Panc1 (cell line): Measurements from ENCODE around the gene ADPRS. TPM values are rescaled to one million over a fixed set of nuclear protein-coding genes. Genes with fewer than 3 reads are reported as not detected.

Experiments
- ATAC-seq: fragments of 200-7000 bp; cut with Tn5 transposase; 2 replicates; pipeline ENCODE4 v1.9.1; 2020; ENCODE audit warnings: mild to moderate bottlenecking, moderate library complexity
- BruUV-seq: library from RNA; stranded (reverse); fragments of 400-500 nt; replicated peaks from 2 replicates; lab custom pipeline; 2021; lab: Mats Ljungman, UMichigan
- CTCF ChIA-PET: fragments of 300-600 bp; sonication (Branson Sonifier 250); formaldehyde crosslinking; loops from one replicate; lab custom pipeline; 2022; ENCODE audit warnings: antibody characterized with exemption; lab: Charles Lee
- POLR2A ChIA-PET: fragments of 300-600 bp; sonication (Branson Sonifier 250); formaldehyde crosslinking; loops from one replicate; lab custom pipeline; 2022; ENCODE audit warnings: antibody characterized with exemption; lab: Charles Lee
- DNase-seq: peaks from one replicate; pipeline ENCODE4 v3.0.0-alpha.2; 2010; ENCODE audit warnings: low read depth, low spot score
- H3K27ac ChIP-seq: 2 replicates; pipeline ENCODE4 v1.5.1; 2011; ENCODE audit warnings: mild to moderate bottlenecking, low read length, inconsistent platforms
- H3K27me3 ChIP-seq: fragments of 200-500 bp; sonication (Bioruptor generic); 2 replicates; pipeline ENCODE4 v1.6.0; 2014; ENCODE audit warnings: low read length, inconsistent platforms; ENCODE audit not compliant: control insufficient read depth, insufficient read depth
- H3K36me3 ChIP-seq: fragments of 200-500 bp; sonication (Bioruptor generic); 2 replicates; pipeline ENCODE4 v1.5.1; 2014; ENCODE audit warnings: inconsistent platforms, mild to moderate bottlenecking, low read length, moderate library complexity; ENCODE audit not compliant: control insufficient read depth, insufficient read depth
- H3K4me1 ChIP-seq: 2 replicates; pipeline ENCODE4 v1.5.1; 2011; ENCODE audit warnings: inconsistent platforms, mild to moderate bottlenecking, low read length, moderate library complexity; ENCODE audit not compliant: control insufficient read depth, insufficient read depth
- H3K4me3 ChIP-seq, 2 experiments: 2 replicates each; pipeline ENCODE4 v1.5.1; 2011 to 2012; ENCODE audit warnings: low read depth in 2 of 2, low read length in 2 of 2, mild to moderate bottlenecking in 2 of 2, inconsistent platforms in 1 of 2, moderate library complexity in 1 of 2
- H3K9me3 ChIP-seq: fragments of 200-500 bp; sonication (Bioruptor generic); 2 replicates; pipeline ENCODE4 v1.5.1; 2014; ENCODE audit warnings: low read depth, mild to moderate bottlenecking, inconsistent platforms, low read length, moderate library complexity; ENCODE audit not compliant: control insufficient read depth, insufficient read depth
- POLR2AphosphoS5 ChIP-seq: IDR thresholded peaks from 2 replicates; pipeline ENCODE4 v1.6.1; 2012; ENCODE audit warnings: mild to moderate bottlenecking, low read depth, low read length, moderate library complexity
- SIN3A ChIP-seq: IDR thresholded peaks from 2 replicates; pipeline ENCODE4 v1.6.1; 2012; ENCODE audit warnings: low read depth, mild to moderate bottlenecking, low read length, moderate library complexity, borderline replicate concordance; ENCODE audit not compliant: insufficient read depth
- TCF7L2 ChIP-seq: IDR thresholded peaks from 2 replicates; pipeline ENCODE4 v1.6.1; 2011; ENCODE audit warnings: mild to moderate bottlenecking, low read depth, low read length, inconsistent platforms
- in situ Hi-C: cut with HindIII; loops from 2 replicates; pipeline ENCODE4 v1.10.0; 2016; ENCODE audit warnings: low sequenced_read_pairs, low pct_unique_long_range_greater_than_20kb
- intact Hi-C: fragments of 100-400 bp; cut with micrococcal nuclease; formaldehyde crosslinking; loops from one replicate; pipeline ENCODE4 v1.10.0; 2022; ENCODE audit not compliant: unreplicated experiment
- total RNA-seq: library from RNA; stranded (reverse); gene quantifications from one replicate; pipeline ENCODE4 v1.2.1, GENCODE V29; 2021; ENCODE audit not compliant: unreplicated experiment
- TF ChIP-seq, protein P1 (sequence below): fragments of 450-650 bp; IDR thresholded peaks from 2 replicates; pipeline ENCODE4 v1.5.1; 2017; ENCODE audit warnings: mild to moderate bottlenecking
- TF ChIP-seq, protein P2 (sequence below), 2 experiments: IDR thresholded peaks; 2 replicates each; pipeline ENCODE4 v1.6.1; 2011 to 2012; ENCODE audit warnings: low read depth in 2 of 2, control low read depth in 1 of 2, low read length in 1 of 2, mild to moderate bottlenecking in 1 of 2, moderate library complexity in 1 of 2; ENCODE audit not compliant: insufficient read depth in 1 of 2

The ADPRS gene
- total RNA-seq, 1 experiment from 2014 or later: 32.2 TPM

DNA sequence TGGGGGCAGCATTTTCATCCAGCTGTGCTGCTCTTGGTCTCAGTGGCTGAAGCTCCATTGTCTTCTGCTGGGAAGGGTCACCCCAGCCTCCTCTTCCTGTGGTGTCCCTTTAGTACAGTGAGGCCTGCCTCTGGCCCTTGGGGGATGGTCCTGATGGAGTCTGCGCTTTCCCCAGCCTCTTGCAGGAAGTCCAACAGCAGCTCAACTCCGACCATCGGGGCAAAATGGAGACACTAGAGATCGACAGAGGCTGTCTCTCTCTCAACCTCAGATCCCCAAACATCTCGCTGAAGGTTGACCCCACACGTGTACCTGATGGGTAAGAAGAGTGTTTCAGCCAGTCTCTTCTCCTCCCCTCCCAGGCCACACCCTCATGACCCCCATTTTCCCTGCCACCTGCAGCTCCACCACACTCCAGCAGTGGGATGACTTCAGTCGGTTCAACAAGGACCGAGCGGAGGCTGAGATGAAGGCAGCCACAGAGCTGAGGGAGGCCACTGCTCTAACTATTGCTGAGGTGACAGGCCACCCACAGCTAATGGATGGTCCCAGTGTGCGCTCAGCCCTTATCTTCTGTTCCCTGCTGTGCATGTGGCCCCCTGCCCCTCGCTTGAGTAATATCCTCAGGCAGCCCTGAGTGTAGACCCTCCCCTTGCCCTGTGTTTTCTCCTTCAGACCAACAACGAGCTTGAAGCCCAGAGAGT, 2.0 kb upstream of the ADPRS start:
- Histone ChIP-seq H3K36me3 (peaks cover 4% of the 10 kb centered on the region; the same call in 1 of the 2 replicates), H3K27me3 (no peaks in the 10 kb centered on the region), H3K27ac (no peak overlapping the region), H3K9me3 (no peaks in the 10 kb centered on the region), H3K4me1 (no peaks in the 10 kb centered on the region; the same call in 1 of the 2 replicates), H3K4me3 (no peak overlapping the region)
- ChIA-PET CTCF (interaction anchor here (1.4 kb wide), 1 partner anchor 53 kb away, joined by 3 read pairs; no protein-coding TSS in a partner anchor), POLR2A (no interaction called here)
- no TSS peak for BruUV-seq
- intact Hi-C loops: no loop called here
- TF ChIP-seq TCF7L2 (no peak), POLR2AphosphoS5 (no peak), SIN3A (no peak)
- TF ChIP-seq, protein P1, sequence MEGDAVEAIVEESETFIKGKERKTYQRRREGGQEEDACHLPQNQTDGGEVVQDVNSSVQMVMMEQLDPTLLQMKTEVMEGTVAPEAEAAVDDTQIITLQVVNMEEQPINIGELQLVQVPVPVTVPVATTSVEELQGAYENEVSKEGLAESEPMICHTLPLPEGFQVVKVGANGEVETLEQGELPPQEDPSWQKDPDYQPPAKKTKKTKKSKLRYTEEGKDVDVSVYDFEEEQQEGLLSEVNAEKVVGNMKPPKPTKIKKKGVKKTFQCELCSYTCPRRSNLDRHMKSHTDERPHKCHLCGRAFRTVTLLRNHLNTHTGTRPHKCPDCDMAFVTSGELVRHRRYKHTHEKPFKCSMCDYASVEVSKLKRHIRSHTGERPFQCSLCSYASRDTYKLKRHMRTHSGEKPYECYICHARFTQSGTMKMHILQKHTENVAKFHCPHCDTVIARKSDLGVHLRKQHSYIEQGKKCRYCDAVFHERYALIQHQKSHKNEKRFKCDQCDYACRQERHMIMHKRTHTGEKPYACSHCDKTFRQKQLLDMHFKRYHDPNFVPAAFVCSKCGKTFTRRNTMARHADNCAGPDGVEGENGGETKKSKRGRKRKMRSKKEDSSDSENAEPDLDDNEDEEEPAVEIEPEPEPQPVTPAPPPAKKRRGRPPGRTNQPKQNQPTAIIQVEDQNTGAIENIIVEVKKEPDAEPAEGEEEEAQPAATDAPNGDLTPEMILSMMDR: no peak
- TF ChIP-seq, protein P2, sequence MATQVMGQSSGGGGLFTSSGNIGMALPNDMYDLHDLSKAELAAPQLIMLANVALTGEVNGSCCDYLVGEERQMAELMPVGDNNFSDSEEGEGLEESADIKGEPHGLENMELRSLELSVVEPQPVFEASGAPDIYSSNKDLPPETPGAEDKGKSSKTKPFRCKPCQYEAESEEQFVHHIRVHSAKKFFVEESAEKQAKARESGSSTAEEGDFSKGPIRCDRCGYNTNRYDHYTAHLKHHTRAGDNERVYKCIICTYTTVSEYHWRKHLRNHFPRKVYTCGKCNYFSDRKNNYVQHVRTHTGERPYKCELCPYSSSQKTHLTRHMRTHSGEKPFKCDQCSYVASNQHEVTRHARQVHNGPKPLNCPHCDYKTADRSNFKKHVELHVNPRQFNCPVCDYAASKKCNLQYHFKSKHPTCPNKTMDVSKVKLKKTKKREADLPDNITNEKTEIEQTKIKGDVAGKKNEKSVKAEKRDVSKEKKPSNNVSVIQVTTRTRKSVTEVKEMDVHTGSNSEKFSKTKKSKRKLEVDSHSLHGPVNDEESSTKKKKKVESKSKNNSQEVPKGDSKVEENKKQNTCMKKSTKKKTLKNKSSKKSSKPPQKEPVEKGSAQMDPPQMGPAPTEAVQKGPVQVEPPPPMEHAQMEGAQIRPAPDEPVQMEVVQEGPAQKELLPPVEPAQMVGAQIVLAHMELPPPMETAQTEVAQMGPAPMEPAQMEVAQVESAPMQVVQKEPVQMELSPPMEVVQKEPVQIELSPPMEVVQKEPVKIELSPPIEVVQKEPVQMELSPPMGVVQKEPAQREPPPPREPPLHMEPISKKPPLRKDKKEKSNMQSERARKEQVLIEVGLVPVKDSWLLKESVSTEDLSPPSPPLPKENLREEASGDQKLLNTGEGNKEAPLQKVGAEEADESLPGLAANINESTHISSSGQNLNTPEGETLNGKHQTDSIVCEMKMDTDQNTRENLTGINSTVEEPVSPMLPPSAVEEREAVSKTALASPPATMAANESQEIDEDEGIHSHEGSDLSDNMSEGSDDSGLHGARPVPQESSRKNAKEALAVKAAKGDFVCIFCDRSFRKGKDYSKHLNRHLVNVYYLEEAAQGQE (IDR thresholded peaks at IDR 0.05; ENCODE audit: insufficient read depth in 1 of 2, low read depth in 2 of 2, low read length in 1 of 2): no peak
- in situ Hi-C loops: no loop called here
- no peak for DNase-seq
- no peak for ATAC-seq

DNA sequence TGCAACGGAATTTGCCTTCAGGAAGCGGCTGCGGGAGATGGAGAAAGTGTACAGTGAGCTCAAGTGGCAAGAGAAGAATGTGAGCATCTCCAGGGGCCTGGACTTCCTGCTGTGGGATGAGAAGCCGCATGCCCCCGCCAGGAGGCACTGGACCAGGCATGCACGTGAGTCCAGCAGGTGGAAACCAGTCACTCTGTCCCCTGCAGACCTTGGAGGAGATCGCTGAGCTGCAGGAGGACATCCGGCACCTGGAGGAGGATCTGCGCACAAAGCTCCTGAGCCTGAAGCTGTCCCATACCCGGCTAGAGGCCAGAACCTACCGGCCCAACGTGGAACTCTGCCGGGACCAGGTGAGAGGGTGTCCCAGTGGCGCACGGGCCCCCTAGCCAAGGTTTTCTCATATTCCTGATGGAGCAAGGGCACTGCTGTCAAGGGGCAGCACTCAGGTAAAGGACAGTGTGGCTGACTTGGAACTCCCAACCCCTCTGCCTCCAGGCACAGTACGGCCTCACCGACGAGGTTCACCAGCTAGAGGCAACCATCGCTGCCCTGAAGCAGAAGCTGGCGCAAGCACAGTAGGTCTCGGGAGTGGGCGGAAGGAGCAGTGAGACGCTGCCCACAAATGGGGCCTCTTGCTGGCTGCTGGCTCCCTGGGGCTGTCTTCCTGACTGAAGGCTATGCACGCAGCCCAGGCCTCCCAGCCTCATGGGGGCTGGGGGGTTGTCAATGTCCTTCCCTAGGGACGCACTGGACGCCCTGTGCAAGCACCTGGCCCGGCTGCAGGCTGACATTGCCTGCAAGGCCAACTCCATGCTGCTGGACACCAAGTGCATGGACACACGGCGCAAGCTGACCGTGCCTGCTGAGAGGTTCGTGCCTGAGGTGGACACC, 1.2 kb upstream of the ADPRS start:
- in situ Hi-C loops: no loop called here
- Histone ChIP-seq H3K27me3 (no peaks in the 10 kb centered on the region), H3K9me3 (no peaks in the 10 kb centered on the region), H3K4me3 (no peak overlapping the region), H3K27ac (no peak overlapping the region; the same call in 1 of the 2 replicates), H3K4me1 (no peaks in the 10 kb centered on the region; the same call in 1 of the 2 replicates), H3K36me3 (peaks cover 7% of the 10 kb centered on the region)
- TF ChIP-seq TCF7L2 (no peak), POLR2AphosphoS5 (no peak)
- BruUV-seq: no TSS peak
- ChIA-PET POLR2A (interaction anchor here (0.5 kb wide), 1 partner anchor 63 kb away, joined by 3 read pairs; no protein-coding TSS in a partner anchor), CTCF (interaction anchor here (0.7 to 1.4 kb wide), 2 partner anchors 31 to 53 kb away, joined by 3 to 6 read pairs; no protein-coding TSS in a partner anchor)
- intact Hi-C loops: no loop called here
- DNase-seq: no peak
- no peak for ATAC-seq
